Measurements from ENCODE around the gene DTX1.

The DTX1 gene

GRCh38 chr12:113055594-113056380 lies 743 bp upstream of the DTX1 start:
- no peak for DNase-seq

GRCh38 chr12:113056381-113056630 lies 224 bp upstream of the DTX1 start:
- no peak for DNase-seq

GRCh38 chr12:113057565-113058485 lies 1.3 kb downstream of the DTX1 start:
- no peak for DNase-seq

GRCh38 chr12:113058553-113058952 lies 2.0 kb downstream of the DTX1 start:
- no peak for DNase-seq

GRCh38 chr12:113059071-113059595 lies 2.6 kb downstream of the DTX1 start:
- no peak for DNase-seq

- no peak for DNase-seq
Observed at GRCh38 chr12:113060336-113060960, 3.9 kb downstream of the DTX1 start.

GRCh38 chr12:113061061-113061694 lies 4.6 kb downstream of the DTX1 start:
- no peak for DNase-seq

- no peak for DNase-seq
Observed at GRCh38 chr12:113062502-113063395, 6.2 kb downstream of the DTX1 start.

GRCh38 chr12:113063396-113064350 lies 7.1 kb downstream of the DTX1 start:
- DNase-seq = no peak

GRCh38 chr12:113064395-113065125 lies 8.0 kb downstream of the DTX1 start:
- no peak for DNase-seq

GRCh38 chr12:113065126-113066007 lies 8.8 kb downstream of the DTX1 start:
- DNase-seq = no peak

- DNase-seq = no peak
Observed at GRCh38 chr12:113066813-113067400, 10.4 kb downstream of the DTX1 start.

GRCh38 chr12:113067987-113068935 lies 11.7 kb downstream of the DTX1 start:
- no peak for DNase-seq

GRCh38 chr12:113069149-113069548 lies 12.6 kb downstream of the DTX1 start:
- DNase-seq = no peak

GRCh38 chr12:113069751-113070116 lies 13.2 kb downstream of the DTX1 start:
- no peak for DNase-seq

GRCh38 chr12:113070117-113070906 lies 13.8 kb downstream of the DTX1 start:
- no peak for DNase-seq
